Vagina (tissue), 2 donors: ENCODE measurements around the gene C5AR1.

Experiments
- POLR2A ChIP-seq, 2 donors: fragments of 450-650 bp; IDR thresholded peaks; one replicate each; pipeline ENCODE4 v1.6.1; 2017; ENCODE audit warnings: antibody characterized with exemption in 2 of 2, mild to moderate bottlenecking in 2 of 2, moderate library complexity in 2 of 2
- POLR2AphosphoS5 ChIP-seq, 2 donors: sonication (generic); formaldehyde crosslinking; IDR thresholded peaks; one replicate each; pipeline ENCODE4 v1.9.0; 2017; ENCODE audit warnings: antibody characterized with exemption in 2 of 2, mild to moderate bottlenecking in 2 of 2, low read depth in 1 of 2; ENCODE audit not compliant: insufficient read depth in 1 of 2
- TF ChIP-seq, protein P1 (sequence below), 3 experiments: fragments of 450-650 bp in 2 of 3; fragments of 200-600 bp in 1 of 3; sonication (generic) in 1 of 3; IDR thresholded peaks; one replicate each; pipeline ENCODE4 v1.5.1; 2017 to 2019; ENCODE audit warnings: antibody characterized with exemption in 3 of 3, mild to moderate bottlenecking in 2 of 3, moderate library complexity in 2 of 3

DNA sequence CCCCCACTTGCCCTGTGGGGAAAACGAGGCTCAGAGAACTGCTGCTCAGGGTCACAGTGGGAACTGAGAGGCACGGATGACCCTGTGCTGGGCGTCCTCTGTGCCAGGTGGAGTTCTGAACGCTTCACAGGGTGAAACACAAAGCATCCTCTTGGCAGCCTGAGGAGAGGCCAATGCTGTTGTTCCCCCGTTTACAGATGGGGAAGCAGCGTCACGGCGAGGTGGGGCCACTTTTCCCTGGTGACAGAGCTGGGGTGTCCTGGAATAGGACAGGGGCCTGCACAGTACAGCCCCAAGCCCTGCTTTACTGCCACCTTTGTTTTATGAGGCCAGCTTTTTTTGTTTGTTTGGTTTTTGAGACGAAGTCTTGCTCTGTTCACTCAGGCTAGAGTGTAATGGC is 61.6 kb downstream of the C5AR1 start:
- TF ChIP-seq, protein P1, sequence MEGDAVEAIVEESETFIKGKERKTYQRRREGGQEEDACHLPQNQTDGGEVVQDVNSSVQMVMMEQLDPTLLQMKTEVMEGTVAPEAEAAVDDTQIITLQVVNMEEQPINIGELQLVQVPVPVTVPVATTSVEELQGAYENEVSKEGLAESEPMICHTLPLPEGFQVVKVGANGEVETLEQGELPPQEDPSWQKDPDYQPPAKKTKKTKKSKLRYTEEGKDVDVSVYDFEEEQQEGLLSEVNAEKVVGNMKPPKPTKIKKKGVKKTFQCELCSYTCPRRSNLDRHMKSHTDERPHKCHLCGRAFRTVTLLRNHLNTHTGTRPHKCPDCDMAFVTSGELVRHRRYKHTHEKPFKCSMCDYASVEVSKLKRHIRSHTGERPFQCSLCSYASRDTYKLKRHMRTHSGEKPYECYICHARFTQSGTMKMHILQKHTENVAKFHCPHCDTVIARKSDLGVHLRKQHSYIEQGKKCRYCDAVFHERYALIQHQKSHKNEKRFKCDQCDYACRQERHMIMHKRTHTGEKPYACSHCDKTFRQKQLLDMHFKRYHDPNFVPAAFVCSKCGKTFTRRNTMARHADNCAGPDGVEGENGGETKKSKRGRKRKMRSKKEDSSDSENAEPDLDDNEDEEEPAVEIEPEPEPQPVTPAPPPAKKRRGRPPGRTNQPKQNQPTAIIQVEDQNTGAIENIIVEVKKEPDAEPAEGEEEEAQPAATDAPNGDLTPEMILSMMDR (IDR thresholded peaks at IDR 0.05): no peak
- TF ChIP-seq POLR2AphosphoS5 (IDR thresholded peaks at IDR 0.05; ENCODE audit: insufficient read depth in 1 of 2, low read depth in 1 of 2): no peak
- TF ChIP-seq POLR2A (IDR thresholded peaks at IDR 0.05): no peak
